NCI-H345 treated with DMSO at 0.1 percent for 48 hours (cell line): ENCODE data around the gene TPD52L2.

Experiments
- DNase-seq: peaks from one replicate; lab custom pipeline; 2025; ENCODE audit not compliant: unreplicated experiment; lab: John Stamatoyannopoulos, UW

TPD52L2 gene

DNA sequence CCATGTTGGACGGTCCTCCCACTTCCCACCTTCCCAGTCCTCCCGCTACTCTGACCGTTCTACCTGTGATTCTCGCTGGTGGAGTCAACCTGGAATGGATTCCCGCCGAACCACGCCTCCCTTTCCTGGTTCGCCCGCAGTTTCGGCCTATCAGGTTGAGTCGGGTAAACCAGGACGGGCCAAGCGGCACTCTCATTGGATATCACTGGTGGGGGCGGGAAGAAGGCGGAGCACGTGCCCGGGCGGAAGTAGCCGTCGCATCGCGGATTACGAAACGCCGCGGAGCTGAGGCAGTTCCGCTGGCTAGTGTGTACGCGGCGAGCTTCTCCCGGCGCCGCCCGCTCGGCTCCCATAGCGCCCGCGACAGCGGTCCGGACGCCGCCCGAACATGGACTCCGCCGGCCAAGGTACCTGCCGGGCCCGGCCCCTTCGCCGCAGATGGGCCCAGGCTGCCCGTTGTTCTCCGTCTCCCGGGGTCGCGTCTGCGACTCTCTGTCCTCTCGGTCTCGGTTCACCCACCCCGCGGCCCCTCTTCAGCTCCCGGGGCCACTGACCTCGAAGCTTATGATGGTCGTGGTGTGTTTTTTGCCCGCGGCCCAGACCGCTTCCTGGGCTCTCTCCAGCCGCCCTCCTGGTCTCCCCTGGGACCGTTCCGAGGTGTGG is at the start of gene TPD52L2:
Gene TPD52L2, plus strand, starts transcription at position 293 of the 663 bp plus-strand sequence. Its CDS starts 96 bp downstream, at position 389.
- peak; percentile 99 for DNase-seq

DNA sequence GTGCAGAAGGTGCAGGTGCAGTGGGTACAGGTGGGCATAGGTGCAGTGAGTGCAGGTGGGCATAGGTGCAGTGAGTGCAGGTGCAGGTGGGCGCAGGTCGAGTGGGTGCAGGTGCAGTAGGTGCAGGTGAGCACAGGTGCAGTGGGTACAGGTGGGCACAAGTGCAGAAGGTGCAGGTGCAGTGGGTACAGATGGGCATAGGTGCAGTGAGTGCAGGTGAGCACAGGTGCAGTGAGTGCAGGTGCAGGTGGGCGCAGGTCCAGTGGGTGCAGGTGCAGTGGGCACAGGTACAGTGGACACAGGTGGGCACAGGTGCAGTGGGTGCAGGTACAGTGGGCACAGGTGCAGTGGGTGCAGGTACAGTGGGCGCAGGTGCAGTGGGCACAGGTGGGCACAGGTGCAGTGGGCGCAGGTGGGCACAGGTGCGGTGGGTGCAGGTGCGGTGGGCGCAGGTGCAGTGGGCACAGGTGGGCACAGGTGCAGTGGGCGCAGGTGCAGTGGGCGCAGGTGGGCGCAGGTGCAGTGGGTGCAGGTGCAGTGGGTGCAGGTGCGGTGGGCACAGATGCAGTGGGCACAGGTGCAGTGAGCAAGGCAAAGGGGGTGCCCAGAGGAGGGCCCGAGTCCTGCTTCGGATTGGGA is 49.3 kb upstream of the TPD52L2 start:
- DNase-seq: no peak

DNA sequence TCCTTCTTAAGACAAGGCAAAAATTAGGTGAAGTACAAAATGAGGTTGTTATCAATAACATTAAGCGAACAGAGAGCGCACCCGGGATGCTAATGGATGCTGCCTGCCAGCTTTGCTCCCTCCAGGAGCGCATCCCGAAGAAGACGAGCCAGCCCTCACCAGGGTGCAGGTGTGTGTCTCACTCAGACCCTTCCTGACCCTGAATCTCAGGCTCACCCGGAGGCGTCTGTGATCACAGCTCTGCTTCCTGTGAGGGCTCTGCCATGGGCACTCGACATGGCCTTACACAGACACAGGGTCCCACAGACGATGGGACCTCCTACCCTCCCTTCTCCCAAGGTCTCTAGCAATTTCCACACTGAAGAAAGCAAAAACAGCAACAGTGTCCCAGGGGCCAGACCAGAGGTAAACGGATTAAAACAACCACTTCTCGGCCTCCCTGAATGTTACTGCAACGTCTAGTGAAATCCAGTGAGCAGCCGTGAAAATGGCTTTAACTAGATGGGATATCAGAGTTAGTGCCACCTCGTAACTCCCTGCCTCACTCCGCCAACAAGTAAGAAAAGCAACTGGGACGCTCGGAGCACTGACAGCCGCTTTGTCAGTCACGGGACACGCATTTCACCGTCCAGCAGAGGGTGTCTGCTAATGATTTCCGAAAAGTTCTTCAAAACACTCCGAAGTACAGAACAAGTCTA is 45.7 kb upstream of the TPD52L2 start:
- no peak for DNase-seq

DNA sequence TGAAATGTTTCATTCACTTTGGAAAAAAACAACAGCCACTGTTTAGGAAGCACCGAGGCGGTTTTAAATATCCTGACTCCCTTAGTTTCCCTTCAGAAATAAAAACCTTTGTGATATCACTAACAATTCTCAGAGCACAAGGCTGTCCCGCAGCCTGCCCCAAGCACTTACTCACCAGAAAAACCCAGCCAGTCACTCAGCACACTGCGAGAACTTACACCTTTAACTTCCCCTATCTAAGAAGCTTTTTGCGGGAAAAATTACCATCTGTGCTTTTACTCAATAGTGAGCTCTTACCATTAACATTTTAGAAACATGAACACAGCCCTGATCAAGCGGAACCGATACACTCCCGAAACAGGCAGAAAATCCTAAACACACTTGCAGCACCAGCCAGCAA is 43.3 kb upstream of the TPD52L2 start:
- DNase-seq: no peak

DNA sequence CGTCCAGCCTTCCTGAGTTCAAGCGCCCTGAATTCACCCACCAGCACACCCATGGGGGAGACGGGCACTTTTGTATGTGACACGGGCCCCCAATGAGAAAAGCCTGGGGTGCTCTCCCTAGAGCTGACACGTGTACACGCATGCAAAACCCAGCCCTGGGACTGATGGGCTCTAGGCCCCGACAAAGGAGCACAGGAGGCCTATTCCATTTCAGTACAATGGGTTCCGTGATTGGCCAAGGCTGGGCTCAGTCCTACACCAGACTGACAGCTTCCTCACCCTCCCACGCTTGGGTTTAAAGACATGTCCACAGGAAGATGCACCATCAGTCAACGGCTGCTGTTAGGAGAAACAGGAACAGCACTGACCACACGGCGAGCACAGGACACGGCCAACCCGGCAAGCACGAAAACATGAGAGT is 42.8 kb upstream of the TPD52L2 start:
- no peak for DNase-seq

DNA sequence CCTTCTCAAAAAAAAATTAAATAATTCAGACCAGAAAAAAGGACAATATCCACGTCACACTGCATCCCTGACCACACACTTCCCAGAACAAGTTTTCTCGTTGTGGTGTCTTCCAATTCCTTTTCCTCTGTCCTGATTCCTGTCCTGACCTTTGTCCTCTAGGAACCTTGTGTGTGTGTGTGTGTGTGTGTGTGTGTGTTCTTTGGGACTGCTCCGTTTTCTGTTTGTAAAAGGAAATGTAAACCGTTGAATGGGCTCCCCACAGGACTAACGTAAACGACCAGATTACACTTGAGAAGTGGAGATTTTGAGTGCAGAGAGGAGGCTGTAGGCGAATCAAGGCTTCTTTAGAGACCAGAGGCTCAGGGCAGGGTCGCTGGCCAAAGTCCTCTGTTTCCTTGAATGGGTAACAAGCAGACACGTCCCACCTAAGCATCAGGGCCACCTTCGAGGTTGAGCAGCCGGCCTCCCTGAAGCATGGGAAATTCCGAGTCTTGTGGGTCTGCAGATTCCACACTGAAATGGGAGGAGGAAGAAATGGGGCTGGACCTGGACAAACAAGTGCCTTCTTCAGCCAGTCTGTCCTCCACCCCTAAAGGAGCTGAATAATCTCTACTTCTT is 41.3 kb upstream of the TPD52L2 start:
- DNase-seq: no peak

DNA sequence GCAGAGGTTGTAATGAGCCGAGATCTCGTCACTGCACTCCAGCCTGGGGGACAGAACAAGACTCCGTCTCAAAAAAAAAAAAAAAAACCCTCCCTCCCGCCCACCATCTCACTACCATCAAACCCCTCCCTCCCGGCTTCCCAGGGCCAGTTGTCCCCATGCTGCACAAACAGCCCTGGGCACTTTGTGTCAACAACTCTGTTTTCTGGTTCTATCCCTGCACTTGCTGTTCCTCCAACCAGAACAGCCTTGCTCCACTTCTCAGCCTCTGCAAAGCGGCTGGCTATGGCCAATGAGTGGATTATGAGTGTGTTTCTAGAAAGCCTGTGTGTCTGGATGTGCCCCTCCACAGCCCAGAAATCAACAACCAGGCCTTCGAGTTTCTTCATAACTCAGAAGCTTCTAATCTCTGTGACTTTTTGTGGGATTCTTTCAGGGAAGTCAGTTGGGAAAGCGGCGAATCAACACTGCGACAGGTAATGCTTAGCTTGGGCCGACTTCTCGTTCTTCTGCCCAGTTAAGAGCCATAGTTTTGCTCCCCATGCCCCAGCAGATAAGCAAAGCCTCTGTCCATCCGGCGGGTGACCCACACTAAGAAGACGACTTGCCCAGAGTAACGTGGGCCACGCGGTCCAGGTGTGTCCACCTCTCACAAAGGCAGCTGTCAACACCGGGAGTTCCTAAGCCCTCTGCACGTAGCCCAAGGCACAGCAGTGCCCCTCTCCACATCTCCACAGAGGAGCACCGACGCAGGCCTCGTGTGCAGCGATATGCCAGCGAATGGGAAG is 39.5 kb upstream of the TPD52L2 start:
- no peak for DNase-seq

DNA sequence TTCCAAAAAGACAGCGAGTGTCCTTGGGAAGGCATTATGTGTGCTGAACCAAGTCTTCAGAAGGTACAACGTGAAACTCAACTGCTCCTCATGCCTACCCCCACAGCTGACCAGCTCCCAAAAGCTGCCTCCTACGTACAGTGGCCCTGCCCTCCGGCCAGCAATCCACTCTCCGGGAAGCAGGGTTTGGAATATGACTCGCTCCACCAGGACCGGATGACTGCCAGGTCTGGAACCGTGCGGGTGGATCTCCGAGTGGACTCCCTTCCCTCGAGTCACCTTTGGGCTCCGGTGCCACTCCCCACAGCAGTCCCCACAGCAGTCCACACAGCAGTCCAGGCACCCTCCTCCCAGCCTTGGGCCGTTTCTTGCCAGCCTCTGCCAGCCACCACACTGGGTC is 38.3 kb upstream of the TPD52L2 start:
- DNase-seq: no peak

DNA sequence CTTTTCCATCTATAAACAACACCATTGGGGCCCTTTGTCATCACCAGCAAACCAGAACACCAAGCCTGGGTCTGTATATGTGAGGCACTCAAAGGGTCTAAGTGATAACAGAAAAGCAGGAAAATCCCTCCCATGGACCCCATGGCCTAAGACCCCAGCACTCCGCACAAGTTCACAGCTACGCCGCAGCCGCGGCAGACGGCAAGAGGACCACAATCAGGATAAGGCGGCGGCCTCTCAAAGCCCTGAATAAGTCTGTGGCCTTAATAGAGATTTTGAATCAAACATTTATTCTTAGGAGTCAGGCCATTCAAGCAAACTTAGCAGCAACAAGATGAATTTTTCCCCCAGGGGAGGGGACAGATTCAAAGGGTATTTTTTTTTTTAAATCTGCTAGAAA is 36.9 kb upstream of the TPD52L2 start:
- no peak for DNase-seq

DNA sequence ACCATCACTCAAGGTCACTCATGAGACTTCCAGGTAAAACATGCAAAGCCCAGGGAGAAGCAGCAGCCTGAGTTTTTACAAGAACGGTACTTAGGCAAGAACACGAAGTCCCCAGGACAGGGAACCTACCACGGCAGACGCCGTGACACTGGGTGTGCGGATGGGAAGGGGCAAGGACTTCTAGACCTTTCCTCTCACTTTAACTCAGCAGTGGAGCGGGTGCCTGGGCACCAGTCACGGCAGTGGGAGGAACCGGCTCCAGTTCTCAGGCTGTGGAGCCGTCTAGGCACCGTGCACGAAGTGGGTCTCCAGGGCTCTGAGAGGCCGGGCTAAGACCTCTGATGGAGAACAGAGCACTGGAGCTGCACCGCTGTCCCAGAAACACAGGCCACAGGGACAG is 36.5 kb upstream of the TPD52L2 start:
- DNase-seq: no peak

DNA sequence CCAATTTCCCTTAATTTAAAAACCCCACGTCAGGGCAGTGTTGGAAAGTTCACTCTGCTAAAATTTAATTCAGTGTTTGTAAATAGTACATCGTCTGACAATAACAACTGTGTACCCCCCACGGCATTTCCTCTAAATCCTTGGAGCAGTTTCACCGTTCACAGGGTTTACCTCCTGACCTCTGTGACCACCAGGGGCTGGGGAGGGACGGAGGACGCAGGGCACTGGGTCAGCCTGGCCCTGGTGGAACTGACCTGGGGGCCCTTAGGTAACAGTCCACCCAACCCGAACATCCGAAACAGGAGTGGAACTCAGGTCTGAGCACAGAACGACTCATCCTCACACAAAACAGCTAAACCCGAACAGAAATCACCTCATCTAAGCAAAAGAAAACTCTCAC is 36.1 kb upstream of the TPD52L2 start:
- no peak for DNase-seq

DNA sequence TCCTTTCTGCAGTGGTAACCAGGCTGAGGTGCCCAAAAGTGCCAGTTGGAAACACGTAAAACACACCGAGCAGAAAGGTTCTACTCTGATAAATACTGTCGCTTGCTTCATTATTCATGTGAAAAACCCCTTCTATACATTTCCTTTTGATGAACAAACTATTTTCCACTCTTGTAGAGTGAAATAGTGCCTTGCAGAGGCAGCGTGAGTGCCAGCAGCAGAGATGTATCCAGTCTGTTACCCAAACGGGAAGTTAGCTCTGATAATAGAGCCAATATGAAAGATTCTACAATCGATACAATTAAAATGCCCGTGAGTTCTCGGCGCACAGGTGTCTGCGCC is 35.5 kb upstream of the TPD52L2 start:
- no peak for DNase-seq

DNA sequence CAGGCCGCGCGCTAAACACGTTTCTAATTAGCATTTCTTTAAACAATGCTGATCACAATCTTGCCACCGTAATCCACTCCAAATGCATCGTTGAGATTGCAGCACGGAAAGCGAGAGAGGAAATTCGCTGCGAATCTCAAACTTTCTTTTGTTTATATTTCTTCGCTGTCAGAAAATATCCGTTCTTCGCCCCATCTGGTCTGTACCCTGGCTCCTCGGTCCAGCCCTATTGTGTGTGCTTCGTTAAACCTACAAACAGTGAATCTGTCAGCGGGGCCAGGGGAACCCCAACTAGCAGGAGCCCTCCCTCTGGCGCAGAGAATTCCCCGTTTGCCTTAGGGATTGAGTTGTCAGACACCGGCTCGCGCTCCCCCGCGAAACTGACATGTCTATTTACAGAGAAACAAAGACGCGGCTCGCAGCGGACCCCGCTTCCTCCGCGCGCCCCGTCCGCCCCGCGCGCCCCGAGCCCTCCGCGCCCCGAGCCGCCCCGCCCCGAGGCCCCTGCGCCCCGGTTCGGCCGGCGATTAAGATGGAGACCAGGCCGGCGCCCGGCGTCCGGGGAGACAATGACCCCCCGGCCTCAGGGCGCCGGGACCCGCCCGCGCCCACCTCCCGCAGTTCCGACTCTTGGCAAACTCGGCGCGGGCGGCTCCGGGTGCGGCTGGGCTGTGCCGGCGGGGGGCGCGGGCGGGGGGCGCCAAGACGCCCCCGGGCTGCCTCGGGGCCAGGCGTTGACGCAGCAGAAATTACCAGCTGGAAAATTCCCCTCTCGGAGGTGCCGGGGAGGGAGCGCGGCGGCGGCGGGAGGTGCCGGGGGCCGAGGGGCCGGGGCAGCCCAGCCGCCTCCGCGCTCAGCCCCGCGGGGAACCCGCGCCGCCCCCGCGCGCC is 34.9 kb upstream of the TPD52L2 start:
- DNase-seq: no peak

DNA sequence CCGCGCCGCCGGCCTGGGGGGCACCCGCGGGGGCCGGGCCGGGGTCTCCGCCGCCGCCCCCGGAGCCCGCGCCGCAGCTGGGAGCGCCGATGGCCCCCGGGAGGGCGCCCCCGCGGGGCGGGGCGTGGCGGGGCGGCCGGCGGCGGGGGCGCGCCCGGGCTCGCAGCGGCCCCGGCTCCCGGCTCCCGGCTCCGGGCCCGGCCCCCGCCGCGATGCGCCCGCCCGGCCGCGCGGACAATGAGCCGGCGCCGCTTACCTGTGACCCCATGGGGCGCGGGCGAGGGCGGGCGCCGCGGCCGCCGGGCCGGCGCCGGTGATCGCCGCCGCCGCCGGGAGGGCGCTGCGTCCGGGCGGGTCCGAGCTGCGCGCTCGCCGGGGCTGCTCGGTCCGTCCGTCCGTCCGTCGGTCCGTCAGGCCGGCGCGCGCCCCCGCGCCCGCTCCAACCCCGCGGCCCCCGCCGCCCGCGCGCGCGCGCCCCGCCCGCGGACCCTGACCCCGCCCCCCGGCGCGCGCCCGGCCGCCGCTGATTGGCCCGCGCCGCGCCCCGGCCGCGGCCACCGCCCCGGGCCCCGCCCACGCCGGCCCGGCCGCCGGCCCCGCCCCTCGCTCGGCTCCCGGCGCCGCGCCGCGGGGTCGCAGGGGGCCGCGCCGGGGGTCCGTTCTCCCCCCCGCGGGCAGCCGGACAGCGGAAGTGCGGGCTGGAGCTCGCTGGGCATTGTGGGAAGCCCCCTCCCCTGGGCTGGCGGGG is 34.1 kb upstream of the TPD52L2 start, which contains the start of gene ZBTB46:
Gene ZBTB46, minus strand, starts transcription at position 424 of the 748 bp plus-strand sequence. CDS start 40,507 bp downstream, outside the sequence.
- peak; percentile 30 for DNase-seq

DNA sequence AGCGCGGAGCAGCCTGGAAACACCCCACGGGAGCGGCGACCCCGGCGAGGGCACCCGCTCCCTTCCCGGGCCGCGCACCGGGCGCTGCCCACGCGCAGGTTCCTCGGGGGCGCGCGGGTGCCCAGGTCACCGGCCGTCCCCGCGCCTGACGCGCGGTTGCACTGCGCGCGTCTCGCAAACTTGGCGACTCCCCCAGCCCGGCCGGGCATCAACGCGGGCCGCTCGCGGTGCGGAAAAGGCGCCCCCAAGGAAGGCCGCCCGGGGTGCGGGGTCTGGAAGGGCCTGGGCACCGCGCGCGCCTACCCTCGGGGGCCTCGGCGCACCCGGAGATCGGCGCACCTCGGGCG is 33.5 kb upstream of the TPD52L2 start:
- no peak for DNase-seq

DNA sequence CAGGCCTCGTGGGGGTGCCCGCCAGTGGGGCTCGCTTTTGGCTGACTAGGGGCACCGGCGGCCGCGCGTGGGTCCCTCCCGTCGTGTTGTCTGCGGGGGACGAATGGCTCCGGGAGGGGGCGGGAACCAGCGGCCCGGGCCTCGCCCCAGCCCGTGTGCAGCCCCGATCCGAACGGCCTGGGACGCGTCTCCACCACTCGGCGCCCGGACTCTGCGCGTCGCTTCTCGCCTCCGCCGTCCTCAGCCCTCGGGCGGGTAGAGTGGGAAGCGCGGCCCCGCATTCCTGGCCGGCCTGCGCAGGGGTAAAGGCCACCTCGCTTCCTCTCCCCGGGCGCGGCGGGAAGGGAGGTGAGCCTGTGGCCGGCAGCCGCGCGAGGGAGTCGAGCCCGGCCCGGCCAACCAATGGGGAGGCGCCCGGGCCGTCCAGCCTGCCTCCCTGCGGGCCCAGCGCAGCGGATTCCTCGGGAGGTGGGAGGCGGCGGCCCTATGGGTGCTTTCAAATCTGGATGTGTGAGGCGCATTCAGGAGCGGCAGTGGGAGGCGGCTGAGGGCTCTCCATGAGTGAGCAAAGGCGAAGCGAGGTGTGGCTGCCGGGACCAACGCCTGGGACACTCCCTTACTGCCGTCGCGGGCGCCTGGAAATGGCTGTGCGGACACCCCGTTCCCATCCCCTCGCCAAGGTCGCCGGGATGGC is 32.9 kb upstream of the TPD52L2 start:
- no peak for DNase-seq

DNA sequence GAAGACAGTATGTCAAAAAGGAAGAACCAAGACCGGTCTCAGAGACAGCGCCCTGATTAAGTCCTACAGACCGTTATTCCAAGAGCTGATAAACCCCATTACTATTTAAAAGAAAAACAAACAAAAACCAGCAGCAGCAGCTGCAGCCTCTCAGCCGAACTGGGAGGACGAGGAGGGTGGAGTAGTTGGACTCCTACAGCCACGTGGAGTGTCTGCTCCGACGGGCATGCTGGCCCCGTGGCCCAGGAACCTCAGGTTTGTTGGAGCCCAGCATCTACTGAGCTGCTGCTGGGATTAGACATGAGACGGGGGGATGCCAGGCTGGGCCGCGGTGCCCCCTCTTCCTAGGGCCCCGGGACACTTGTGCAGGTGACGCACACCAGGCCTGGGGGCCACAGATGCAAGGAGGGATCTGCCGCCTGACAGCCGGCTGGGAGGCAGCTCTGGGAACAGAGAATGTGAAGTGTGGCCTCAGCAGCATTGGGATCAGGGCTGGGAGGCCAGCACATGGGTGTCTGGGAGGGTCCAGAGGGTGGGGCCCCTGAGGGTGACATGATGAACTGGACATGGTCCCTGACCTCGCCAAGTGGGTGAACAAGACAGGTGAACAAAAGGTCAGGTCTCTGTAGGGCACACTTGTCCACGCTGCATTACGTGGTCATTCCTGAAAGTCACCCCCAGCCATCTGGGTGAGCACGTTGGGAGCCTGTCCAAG is 31.1 kb upstream of the TPD52L2 start:
- DNase-seq: no peak

DNA sequence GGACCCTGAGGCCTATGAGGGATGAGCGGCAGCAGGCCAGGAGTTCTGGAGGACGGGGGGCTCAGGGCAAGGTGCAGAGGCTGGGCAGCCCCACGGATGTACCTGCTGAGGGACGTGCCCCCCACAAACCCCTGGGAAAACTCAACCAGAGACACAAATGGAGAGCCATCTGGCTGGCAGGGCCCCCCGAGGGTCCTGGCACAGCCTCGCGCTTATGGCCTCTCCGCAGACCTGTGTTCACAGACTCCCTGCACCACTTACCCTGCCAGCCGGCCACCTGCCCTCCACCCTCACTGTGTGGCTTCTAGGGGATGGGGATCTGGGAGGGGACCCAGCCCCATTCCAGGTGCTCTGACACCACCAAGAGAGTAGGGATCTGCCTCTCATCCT is 30.6 kb upstream of the TPD52L2 start:
- no peak for DNase-seq
